RPMI7951 (cell line): Measurements from ENCODE around the gene USP36. TPM values are rescaled to one million over a fixed set of nuclear protein-coding genes. Genes with fewer than 3 reads are reported as not detected.
A peak's percentile ranks its signal among the peaks of the same experiment; 100 is the strongest.
"Not testable (repeated sequence)": the region's sequence is repeated elsewhere in the genome, so short reads cannot be mapped to it uniquely, and the experiment has no call there.

Experiments
- DNase-seq: peaks from one replicate; pipeline ENCODE4 v3.0.0-alpha.2; 2012; ENCODE audit warnings: low read depth
- total RNA-seq: library from RNA; depleted of rRNA; stranded (reverse); fragments of >200 nt; shearing (Covaris generic); gene quantifications from 2 replicates; pipeline ENCODE4 v1.2.3, GENCODE V29; 2014; rRNA removed

Gene USP36
- 9.8 and 11.2 TPM in 2 replicates for total RNA-seq

DNA sequence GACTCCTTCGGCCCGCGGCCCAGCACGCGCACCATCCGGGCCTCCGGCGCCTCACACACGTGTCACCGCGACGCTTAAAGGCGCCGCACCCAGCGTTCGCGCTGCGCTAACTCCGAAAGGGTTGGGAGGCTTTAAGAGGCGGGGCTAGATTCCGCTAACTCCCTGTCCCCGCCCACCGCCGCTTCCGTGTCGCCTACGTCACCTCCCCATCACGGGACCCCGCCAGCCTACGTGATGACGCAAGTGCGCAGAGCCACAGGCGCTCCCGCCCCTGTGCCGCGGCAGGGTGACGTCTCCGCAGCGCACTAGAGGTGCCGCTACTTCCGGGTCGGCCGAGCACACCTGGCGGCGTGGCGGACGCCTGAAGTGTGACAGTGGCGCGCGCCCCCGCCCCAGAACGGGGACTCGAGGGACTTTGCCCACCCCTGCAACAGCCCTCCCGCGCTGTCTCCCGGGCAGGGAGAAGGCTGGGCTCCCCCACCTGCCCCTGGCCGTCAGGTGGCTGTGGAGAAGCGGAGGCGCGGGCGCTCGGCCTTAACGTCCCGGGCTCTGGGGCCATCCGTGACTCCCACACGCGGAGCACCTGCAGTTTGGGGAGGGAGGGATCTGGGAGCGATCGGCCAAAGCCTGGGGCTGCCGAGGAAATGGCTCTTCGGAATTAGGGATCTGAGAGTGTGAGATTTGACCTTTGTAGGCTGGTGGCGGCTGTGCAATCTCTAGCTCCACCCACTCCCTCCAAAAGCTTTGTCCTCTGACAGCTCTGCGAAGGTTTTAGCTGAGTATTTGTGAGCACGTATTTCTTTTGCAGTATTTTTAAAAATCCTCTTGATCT, at the start of gene USP36:
USP36 (minus strand) TSS at position 35 of the 832 bp plus-strand sequence. CDS start 4,451 bp downstream, outside the sequence.
- peak; percentile 96 for DNase-seq

GRCh38 chr17:78890096-78890495, 49.5 kb upstream of the USP36 start:
- DNase-seq: not testable (repeated sequence)

DNA sequence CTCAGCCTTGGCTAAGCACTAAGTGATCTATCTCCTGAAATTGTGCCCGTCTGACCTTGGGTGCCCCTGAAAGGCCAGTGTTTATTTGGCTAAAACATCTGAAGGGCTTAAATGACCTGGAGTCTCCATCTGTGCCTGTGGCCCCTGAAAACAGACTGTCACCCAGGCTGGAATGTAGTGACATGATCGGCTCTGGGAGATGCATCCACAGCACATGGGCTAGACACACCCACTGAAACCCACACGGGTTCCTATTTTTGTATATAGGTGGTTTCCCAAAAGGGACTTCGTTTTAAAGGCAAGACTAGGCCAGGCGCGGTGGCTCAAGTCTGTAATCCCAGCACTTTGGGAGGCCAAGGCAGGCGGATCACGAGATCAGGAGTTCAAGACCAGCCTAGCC, 48.9 kb upstream of the USP36 start:
- DNase-seq: no peak

DNA sequence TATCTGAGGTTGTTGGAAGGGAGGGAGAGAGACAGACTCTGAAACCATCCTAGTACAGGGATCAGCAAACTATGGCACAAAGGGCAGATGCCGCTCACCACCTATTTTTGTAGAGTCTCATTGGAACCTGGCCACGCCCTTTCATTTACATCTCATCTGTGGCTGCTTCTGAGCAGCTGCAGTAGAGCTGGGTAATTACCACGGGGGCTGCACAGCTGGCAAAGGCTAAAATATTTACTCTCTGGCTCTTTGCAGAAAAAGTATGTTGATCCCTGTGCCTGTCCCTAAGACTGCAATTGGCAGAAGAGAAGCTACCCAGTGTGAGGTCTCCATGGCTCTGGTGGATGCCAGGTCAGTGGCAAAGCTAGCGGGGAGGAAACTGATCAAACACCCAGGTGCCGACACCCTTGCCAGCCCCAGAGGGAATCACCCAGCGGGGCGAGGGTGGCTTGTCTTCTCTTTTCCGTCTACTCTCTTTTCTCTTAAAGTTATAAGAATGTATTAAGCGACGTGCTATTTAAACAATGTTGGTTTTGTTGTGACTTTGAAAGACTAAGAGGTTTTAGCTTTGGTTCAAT, 48.4 kb upstream of the USP36 start:
- DNase-seq: no peak

GRCh38 chr17:78886954-78887353, 46.3 kb upstream of the USP36 start:
- no peak for DNase-seq

GRCh38 chr17:78885956-78886355, 45.3 kb upstream of the USP36 start:
- peak; percentile 24 for DNase-seq

DNA sequence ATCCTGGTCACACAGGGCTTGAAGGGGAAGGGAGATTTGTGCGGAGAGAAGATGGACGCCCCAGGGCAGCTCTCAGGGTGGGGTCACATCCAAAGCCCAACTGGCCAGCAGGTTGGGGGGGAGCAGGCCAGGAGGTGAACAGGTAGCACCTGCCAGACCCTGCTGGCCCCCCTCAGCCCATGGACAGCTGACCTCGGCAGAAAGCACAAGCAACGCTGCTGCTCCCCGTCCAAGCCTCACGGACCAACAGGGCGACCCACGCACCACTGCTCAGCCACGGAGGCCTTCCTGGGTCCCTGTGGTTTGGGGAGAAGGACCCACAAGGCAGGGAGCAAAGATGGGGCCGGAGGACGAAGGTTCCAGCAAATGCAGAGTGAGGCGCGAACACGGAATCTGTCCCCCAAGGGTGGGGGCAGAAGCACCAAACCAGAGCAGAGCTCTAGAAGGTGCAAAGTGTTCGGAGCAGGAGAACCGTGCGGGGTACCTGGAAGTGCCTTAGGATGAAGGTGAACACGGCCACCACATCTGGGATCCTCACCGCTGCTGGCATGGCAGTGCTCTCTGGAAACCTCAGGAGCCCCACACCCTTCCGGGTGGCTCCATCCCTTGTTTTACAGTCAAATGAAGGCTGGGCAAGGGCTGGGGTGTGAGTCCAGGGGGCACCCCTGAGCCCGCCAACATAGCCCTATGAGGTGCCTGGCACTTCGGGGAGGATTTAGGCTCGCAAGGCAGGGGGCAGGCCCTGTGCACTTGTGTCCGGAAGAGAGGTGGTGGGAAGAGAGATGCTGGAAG, 44.5 kb upstream of the USP36 start:
- DNase-seq: no peak

DNA sequence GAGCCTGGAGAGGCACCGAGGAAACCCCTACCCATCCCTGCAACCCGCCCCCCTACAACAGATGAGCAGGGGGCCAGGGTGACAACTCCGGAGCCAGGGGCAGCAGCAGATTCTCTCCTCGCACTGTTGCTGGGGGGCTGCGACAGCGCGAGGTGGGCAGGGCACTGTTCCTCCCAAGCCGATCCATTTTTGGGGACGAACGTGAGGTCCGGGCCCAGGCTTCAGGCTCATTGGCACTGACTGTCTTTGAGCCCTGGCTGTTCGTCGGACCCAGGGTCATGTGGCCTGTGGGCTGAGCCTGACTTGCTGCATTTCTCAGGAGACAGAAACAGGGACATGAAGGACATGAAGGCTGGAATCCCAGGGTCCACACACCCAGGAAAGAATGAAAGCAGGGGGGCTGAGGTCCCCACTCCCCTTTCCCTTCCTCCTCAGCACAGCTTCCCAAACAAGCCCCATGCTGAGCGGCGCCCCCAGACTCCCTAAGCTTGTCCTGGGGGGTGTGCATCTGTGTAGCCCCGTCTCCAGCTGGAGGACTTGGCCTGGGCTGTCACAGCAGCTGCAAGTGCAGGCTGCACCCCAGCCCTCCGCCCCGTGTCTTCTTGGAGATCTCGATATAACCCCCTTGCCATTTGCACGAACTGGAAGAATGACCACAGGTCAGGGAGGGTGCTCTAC, 43.7 kb upstream of the USP36 start:
- peak; percentile 20 for DNase-seq

DNA sequence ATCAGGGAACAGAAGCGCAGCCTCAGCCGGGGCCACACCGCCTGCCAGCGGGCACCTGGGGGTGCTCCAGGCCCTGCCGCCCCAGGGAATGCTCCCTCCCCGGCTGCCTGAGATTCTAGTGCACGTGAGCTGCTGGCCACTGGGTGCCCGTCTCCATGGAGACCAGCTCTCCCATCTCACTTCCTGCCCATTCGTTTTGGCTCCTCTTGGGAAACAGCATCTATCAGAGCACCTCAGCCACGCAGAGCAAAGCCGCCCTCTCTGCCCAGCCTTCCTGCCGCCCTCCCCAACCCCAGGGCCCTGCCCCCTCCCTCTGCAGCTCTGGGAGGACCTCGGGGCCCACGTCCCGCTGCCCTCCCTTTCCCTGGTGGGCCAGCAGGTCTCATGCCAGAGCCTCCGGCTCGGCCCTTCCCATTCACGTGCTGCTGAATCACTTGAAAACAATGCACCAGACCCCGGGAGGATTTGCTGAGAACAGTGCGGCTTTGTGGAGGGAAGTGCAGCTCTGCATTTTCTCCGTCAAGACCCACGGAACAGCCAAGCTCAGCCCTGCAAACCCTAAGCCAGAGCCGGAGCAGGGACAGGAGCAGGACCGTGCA, 43.0 kb upstream of the USP36 start:
- peak; percentile 97 for DNase-seq

- DNase-seq: peak; percentile 93
These were observed 42.5 kb upstream of the USP36 start for GRCh38 chr17:78883089-78883532.

DNA sequence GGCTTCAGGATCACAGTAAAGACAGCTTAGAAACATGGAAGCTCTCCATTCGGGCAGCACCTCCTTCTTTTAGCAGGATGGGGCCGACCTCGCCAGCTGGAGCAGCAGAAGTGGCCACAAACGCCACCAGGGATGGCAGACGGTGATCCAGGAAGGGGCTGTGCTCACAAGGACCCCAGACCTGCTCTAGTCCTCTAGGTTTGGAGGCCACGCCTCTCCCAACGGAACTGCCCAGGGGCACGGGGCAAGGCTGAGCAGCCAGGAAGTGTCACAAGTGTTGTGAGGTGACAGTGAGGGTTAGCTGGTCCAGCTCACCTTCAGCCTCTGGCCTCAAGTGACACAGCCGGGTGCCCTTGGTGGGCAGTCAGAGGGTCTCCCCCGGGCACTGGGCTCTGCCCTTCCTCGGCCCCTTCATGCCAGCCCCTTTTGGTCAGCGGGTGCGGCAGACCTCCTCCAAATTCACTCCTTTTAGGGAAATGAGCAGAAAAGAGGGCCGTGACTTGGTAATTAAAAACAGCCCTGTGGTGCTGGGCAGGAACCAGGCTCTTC, 42.0 kb upstream of the USP36 start:
- DNase-seq: no peak

GRCh38 chr17:78879635-78880186, 39.1 kb upstream of the USP36 start:
- peak; percentile 83 for DNase-seq

GRCh38 chr17:78878871-78879527, 38.4 kb upstream of the USP36 start:
- DNase-seq: no peak

- DNase-seq: no peak
These were observed 37.6 kb upstream of the USP36 start for GRCh38 chr17:78878261-78878660.

DNA sequence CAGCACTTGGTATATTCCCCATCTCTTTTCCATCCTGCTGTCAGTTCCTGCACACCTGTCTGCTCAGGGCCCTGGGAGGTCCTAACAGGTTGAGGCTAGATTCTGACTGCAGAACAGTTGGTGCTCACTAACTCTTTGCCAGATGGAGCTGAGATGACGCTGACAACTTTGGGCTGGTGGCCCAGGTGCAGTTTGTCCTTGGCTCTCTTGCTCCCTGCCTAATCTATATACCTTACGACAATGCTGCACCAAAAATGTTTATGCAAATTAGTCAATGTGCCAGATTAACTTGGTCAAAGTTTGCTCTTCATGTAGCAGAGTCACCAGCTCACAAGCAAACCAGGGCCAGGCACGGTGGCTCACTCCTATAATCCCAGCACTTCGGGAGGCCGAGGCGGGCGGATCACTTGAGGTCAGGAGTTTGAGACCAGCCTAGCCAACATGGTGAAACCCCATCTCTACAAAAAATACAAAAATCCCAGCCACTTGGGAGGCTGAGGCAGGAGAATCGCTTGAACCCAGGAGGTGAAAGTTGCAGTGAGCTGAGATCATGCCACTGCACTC, 36.4 kb upstream of the USP36 start:
- not testable (repeated sequence) for DNase-seq

- no peak for DNase-seq
These were observed 35.5 kb upstream of the USP36 start for GRCh38 chr17:78876094-78876597.

GRCh38 chr17:78875363-78876093, 34.9 kb upstream of the USP36 start:
- DNase-seq: peak; percentile 90

DNA sequence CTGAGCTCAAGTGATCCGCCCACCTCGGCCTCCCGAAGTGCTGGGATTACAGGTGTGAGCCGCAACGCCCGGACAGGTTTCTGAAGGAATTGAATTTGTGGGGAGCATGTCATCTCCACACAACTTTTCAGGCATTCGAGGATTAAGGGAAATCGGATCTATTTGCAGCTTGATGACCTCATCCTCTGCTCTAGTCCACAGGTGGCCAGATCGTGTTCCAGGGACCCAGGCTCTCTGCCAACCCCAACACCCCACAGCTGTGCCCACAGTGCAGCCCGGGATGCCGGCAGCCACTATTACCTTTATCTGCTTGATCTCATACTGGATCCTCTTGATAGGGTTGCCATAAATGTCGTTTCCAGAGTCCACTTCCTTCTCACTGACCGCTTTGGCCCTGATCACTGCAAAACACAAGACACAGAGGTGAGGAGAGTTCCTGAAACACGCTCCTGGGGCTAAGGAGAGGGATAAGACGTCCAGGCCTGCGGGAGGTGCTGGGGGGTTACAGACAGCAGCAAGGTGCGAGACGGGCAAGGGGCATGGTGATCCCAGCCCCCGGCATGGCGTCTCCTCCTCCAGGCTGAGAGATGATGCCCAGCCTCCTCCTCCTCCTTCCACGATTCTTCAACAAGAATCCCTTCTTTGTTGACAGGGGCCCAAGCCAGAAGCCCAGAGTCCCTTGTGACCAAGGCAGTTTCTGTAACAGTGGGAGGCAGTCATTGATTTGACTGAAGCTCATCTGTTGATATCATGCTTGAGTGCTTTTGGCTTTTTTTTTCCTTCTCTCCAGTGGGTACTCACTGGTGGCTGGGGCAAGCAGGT, 33.1 kb upstream of the USP36 start:
- peak; percentile 95 for DNase-seq
